Liver (tissue), 9 donors: Measurements from ENCODE around the gene IFNGR1. TPM values are rescaled to one million over a fixed set of nuclear protein-coding genes. Genes with fewer than 3 reads are reported as not detected.

Experiments
- DNase-seq: peaks from one replicate; pipeline ENCODE4 v3.0.0-alpha.2; 2017; ENCODE audit warnings: low spot score
- H3K27ac ChIP-seq, 2 donors: one replicate each; pipeline ENCODE4 v1.7.0; 2013; ENCODE audit warnings: inconsistent platforms in 2 of 2, low read length in 2 of 2, control low read depth in 1 of 2, low read depth in 1 of 2, mild to moderate bottlenecking in 1 of 2
- H3K27me3 ChIP-seq, 4 donors: one replicate each; pipeline versions ENCODE4 v1.6.1 to v1.7.0; 2013; ENCODE audit warnings: low read length in 3 of 4, inconsistent platforms in 1 of 4, mild to moderate bottlenecking in 1 of 4, moderate library complexity in 1 of 4; ENCODE audit not compliant: control insufficient read depth in 4 of 4, insufficient read depth in 4 of 4
- H3K36me3 ChIP-seq, 4 donors: one replicate each; pipeline versions ENCODE4 v1.6.1 to v1.7.0; 2013; ENCODE audit warnings: low read length in 3 of 4, mild to moderate bottlenecking in 3 of 4, low read depth in 1 of 4, moderate library complexity in 1 of 4; ENCODE audit not compliant: control insufficient read depth in 4 of 4, insufficient read depth in 3 of 4
- H3K4me1 ChIP-seq, 4 donors: one replicate each; pipeline versions ENCODE4 v1.6.1 to v1.7.0; 2013; ENCODE audit warnings: low read length in 3 of 4, mild to moderate bottlenecking in 3 of 4, moderate library complexity in 1 of 4; ENCODE audit not compliant: control insufficient read depth in 4 of 4, insufficient read depth in 4 of 4
- H3K4me3 ChIP-seq, 3 donors: one replicate each; pipeline versions ENCODE4 v1.6.1 to v1.7.0; 2013; ENCODE audit warnings: low read length in 3 of 3, control low read depth in 1 of 3, low read depth in 1 of 3, mild to moderate bottlenecking in 1 of 3
- H3K9ac ChIP-seq, 2 donors: one replicate each; pipeline ENCODE4 v1.7.0; 2013; ENCODE audit warnings: low read length in 2 of 2, mild to moderate bottlenecking in 2 of 2, moderate library complexity in 2 of 2, control low read depth in 1 of 2, low read depth in 1 of 2
- H3K9me3 ChIP-seq, 4 donors: one replicate each; pipeline versions ENCODE4 v1.6.1 to v1.7.0; 2013; ENCODE audit warnings: low read length in 3 of 4; ENCODE audit not compliant: control insufficient read depth in 4 of 4
- ATF3 ChIP-seq: IDR thresholded peaks from 2 replicates; pipeline ENCODE4 v1.6.1; 2016; ENCODE audit warnings: antibody characterized with exemption
- CTCF ChIP-seq: fragments of 150-350 bp; IDR thresholded peaks from 2 replicates; pipeline ENCODE4 v1.5.1; 2017; ENCODE audit warnings: improper control_type of control experiment, low read depth, low read length; ENCODE audit not compliant: missing input control
- EGR1 ChIP-seq, 2 donors: IDR thresholded peaks; 2 replicates each; pipeline ENCODE4 v1.6.1; 2016 to 2018; ENCODE audit warnings: antibody characterized with exemption in 2 of 2, low read depth in 2 of 2
- FOXA1 ChIP-seq: IDR thresholded peaks from 2 replicates; pipeline ENCODE4 v1.6.1; 2016; ENCODE audit warnings: antibody characterized with exemption
- GABPA ChIP-seq, 2 donors: IDR thresholded peaks in 1 of 2; conservative IDR thresholded peaks in 1 of 2; 2 replicates each; pipeline ENCODE4 v1.6.1; 2016; ENCODE audit warnings: antibody characterized with exemption in 2 of 2, mild to moderate bottlenecking in 1 of 2, moderate library complexity in 1 of 2
- HNF4A ChIP-seq, 2 donors: conservative IDR thresholded peaks; 2 replicates each; pipeline ENCODE4 v1.6.1; 2016; ENCODE audit warnings: antibody characterized with exemption in 2 of 2, mild to moderate bottlenecking in 2 of 2
- HNF4G ChIP-seq: IDR thresholded peaks from 2 replicates; pipeline ENCODE4 v1.6.1; 2016; ENCODE audit warnings: antibody characterized with exemption
- JUND ChIP-seq, 2 donors: IDR thresholded peaks; 2 replicates each; pipeline ENCODE4 v1.6.1; 2016; ENCODE audit warnings: antibody characterized with exemption in 2 of 2
- NR2F2 ChIP-seq: IDR thresholded peaks from 2 replicates; pipeline ENCODE4 v1.6.1; 2016; ENCODE audit warnings: antibody characterized with exemption
- RAD21 ChIP-seq, 2 donors: IDR thresholded peaks; 2 replicates each; pipeline ENCODE4 v1.6.1; 2016; ENCODE audit warnings: antibody characterized with exemption in 2 of 2, mild to moderate bottlenecking in 2 of 2
- REST ChIP-seq: IDR thresholded peaks from 2 replicates; pipeline ENCODE4 v1.6.1; 2016; ENCODE audit warnings: antibody characterized with exemption, mild to moderate bottlenecking
- RXRA ChIP-seq, 2 donors: IDR thresholded peaks; 2 replicates each; pipeline ENCODE4 v1.6.1; 2017 to 2018; ENCODE audit warnings: antibody characterized with exemption in 2 of 2, mild to moderate bottlenecking in 1 of 2
- SP1 ChIP-seq: IDR thresholded peaks from 2 replicates; pipeline ENCODE4 v1.6.1; 2018; ENCODE audit warnings: antibody characterized with exemption, mild to moderate bottlenecking
- TAF1 ChIP-seq: conservative IDR thresholded peaks from 2 replicates; pipeline ENCODE4 v1.6.1; 2016; ENCODE audit warnings: antibody characterized with exemption, mild to moderate bottlenecking
- YY1 ChIP-seq: IDR thresholded peaks from 2 replicates; pipeline ENCODE4 v1.6.1; 2016; ENCODE audit warnings: antibody characterized with exemption, mild to moderate bottlenecking
- ZBTB33 ChIP-seq: IDR thresholded peaks from 2 replicates; pipeline ENCODE4 v1.6.1; 2016; ENCODE audit warnings: antibody characterized with exemption
- WGBS: extraction: QIAGEN DNeasy Blood & Tissue Kit; methylation state at CpG from one replicate; pipeline ENCODE4 v1.1.7; 2013; 5-methylcytosine and 5-hydroxymethylcytosine counted together
- polyA plus RNA-seq, 2 donors: library from polyadenylated mRNA; stranded (reverse) in 1 of 2; unstranded in 1 of 2; fragments of 200-250 nt in 1 of 2; fragments of >200 nt in 1 of 2; fragmentation: Nextera tagmentation in 1 of 2; extraction: Ambion mirVana in 1 of 2; gene quantifications; one replicate each; pipeline versions ENCODE4 v1.2.1 to v1.2.3, GENCODE V29; 2013 to 2015
- total RNA-seq, 2 donors: library from RNA; depleted of rRNA; stranded (reverse); fragments of >200 nt; gene quantifications; one replicate each; pipeline ENCODE4 v1.2.3, GENCODE V29; 2014
- donor health status: healthy.
- donor health status: healthy.
- donor health status: healthy.
- donor health status: healthy.
- donor health status: healthy.

Gene IFNGR1
- total and polyA plus RNA-seq, 4 donors = 33.9 to 57.8 (median 39.0) TPM

GRCh38 chr6:137171824-137172733 lies 47.1 kb downstream of the IFNGR1 start:
- Histone ChIP-seq H3K9me3 (no peaks in the 10 kb centered on the region), H3K27me3 (no peaks in the 10 kb centered on the region), H3K4me3 (no peak overlapping the region), H3K36me3 (no peaks in the 10 kb centered on the region), H3K27ac (no peak overlapping the region), H3K9ac (no peak overlapping the region), H3K4me1 (no peaks in the 10 kb centered on the region)
- 63% methylated on average over 13 of the region's 13 CpGs for WGBS
- TF ChIP-seq ATF3 = no peak
- no peak for TF ChIP-seq REST
- TF ChIP-seq YY1 = no peak
- TF ChIP-seq RXRA (IDR thresholded peaks at IDR 0.05) = no peak
- TF ChIP-seq GABPA (IDR thresholded peaks at IDR 0.05 in 1 of 2, conservative IDR thresholded peaks at IDR 0.05 in 1 of 2) = no peak
- TF ChIP-seq CTCF = no peak
- no peak for TF ChIP-seq TAF1
- TF ChIP-seq EGR1 (IDR thresholded peaks at IDR 0.05; ENCODE audit: low read depth in 2 of 2) = no peak
- TF ChIP-seq HNF4A (conservative IDR thresholded peaks at IDR 0.05) = no peak
- TF ChIP-seq RAD21 (IDR thresholded peaks at IDR 0.05) = no peak
- TF ChIP-seq ZBTB33 = no peak
- no peak for TF ChIP-seq SP1
- no peak for TF ChIP-seq FOXA1
- no peak for TF ChIP-seq NR2F2
- no peak for TF ChIP-seq JUND (IDR thresholded peaks at IDR 0.05)
- TF ChIP-seq HNF4G = no peak
- DNase-seq = no peak
